ENCODE measurements around the gene RABGGTA. TPM values are rescaled to one million over a fixed set of nuclear protein-coding genes. Genes with fewer than 3 reads are reported as not detected.
"Not testable (repeated sequence)": the region's sequence is repeated elsewhere in the genome, so short reads cannot be mapped to it uniquely, and the experiment has no call there.

The RABGGTA gene
- polyA plus RNA-seq, 10 donors: 10.0 to 20.1 (median 13.3) TPM

DNA sequence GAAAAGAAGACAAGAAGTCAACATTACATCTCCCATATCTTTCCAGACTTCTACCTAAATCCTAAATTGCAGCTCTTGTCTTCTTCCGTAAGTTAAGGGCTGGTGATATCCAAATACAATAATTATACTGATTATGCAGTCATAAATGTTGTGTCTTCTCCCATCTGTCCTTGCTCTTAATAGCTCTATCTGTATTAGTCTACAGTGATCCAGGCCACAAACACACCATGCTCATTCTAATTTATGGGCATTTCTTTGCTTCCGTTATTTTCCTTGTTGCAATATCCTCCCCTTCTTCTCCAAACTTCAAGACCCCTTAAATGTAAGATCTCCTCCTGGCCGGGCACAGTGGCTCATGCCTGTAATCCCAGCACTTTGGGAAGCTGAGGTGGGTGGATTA is 51.9 kb downstream of the RABGGTA start:
- DNase-seq: no peak

DNA sequence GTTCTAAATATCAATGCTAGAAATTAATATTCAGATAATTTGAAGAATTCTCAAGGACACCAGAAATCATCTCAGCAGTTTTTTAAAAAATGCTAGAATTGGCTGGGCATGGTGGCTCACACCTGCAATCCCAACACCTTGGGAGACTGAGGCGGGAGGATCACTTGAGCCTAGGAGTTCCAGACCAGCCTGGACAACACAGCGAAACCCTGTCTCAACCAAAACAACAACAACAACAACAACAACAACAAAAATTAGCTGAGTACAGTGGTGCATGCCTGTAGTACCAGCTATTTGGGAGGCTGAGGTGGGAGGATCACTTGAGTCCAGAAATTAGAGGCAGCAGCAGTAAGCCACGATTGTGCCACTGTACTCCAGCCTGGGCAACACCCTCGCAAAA is 52.3 kb downstream of the RABGGTA start:
- DNase-seq: no peak

DNA sequence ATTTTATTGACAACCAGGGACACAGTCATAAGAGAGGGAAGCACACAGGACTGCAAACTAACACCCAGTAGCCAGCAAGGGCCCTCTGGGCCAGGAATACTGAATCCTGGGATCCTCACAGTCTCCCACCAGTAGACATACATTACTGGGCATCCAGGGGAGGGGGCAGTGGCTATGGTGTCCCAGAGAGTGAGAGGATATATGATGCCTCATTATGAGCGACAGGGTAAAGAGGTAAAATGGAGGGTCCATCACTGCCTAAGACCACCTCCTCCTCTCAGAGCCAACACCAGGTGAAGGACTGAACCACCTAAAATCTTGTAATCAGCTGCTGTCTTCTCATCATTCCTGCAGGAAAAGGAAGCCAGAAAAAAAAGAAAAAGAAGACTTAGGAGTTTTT is 54.5 kb downstream of the RABGGTA start:
- DNase-seq: not testable (repeated sequence)

- DNase-seq: no peak
Measured at GRCh38 chr14:24216345-24216699, 55.1 kb downstream of the RABGGTA start.

Other genes with a start within 250 kb of the RABGGTA start
- under 1 TPM; 0.09 to 0.50 (median 0.17) TPM for gene CARMIL3, start 219.6 kb downstream of the RABGGTA start, polyA plus RNA-seq (ENCODE audit: insufficient read length in 10 of 10)
- gene CPNE6, start 200.0 kb downstream of the RABGGTA start, polyA plus RNA-seq (ENCODE audit: insufficient read length in 10 of 10): under 1 TPM in 1 of 10 donors, not detected in 9; 0.07 TPM
- gene PCK2, start 177.3 kb downstream of the RABGGTA start, polyA plus RNA-seq (ENCODE audit: insufficient read length in 10 of 10): 1 to 10 TPM; 2.8 to 6.0 (median 3.5) TPM
- gene DCAF11, start 156.8 kb downstream of the RABGGTA start, polyA plus RNA-seq (ENCODE audit: insufficient read length in 10 of 10): 10 to 100 TPM; 35.0 to 45.0 (median 38.1) TPM
- gene NRL, start 156.6 kb downstream of the RABGGTA start, polyA plus RNA-seq (ENCODE audit: insufficient read length in 10 of 10): 1 to 10 TPM in 9 of 10 donors, under 1 TPM in 1; 0.98 to 1.6 (median 1.2) TPM
- gene FITM1, start 140.9 kb downstream of the RABGGTA start, polyA plus RNA-seq (ENCODE audit: insufficient read length in 10 of 10): 100 to 1,000 TPM in 8 of 10 donors, 10 to 100 TPM in 2; 68.5 to 142 (median 118) TPM
- 100 to 1,000 TPM in 8 of 10 donors, 10 to 100 TPM in 2; 96.2 to 122 (median 112) TPM for gene PSME1, start 135.4 kb downstream of the RABGGTA start, polyA plus RNA-seq (ENCODE audit: insufficient read length in 10 of 10)
- gene EMC9, start 130.0 kb downstream of the RABGGTA start, polyA plus RNA-seq (ENCODE audit: insufficient read length in 10 of 10): 10 to 100 TPM; 19.1 to 30.8 (median 26.9) TPM
- gene PSME2, start 125.0 kb downstream of the RABGGTA start, polyA plus RNA-seq (ENCODE audit: insufficient read length in 10 of 10): 10 to 100 TPM; 72.7 to 96.7 (median 84.4) TPM
- 10 to 100 TPM; 26.5 to 46.0 (median 33.1) TPM for gene RNF31, start 124.1 kb downstream of the RABGGTA start, polyA plus RNA-seq (ENCODE audit: insufficient read length in 10 of 10)
- 10 to 100 TPM; 23.8 to 36.0 (median 28.2) TPM for gene IRF9, start 110.3 kb downstream of the RABGGTA start, polyA plus RNA-seq (ENCODE audit: insufficient read length in 10 of 10)
- 10 to 100 TPM in 6 of 10 donors, 1 to 10 TPM in 4; 5.7 to 11.6 (median 10.7) TPM for gene REC8, start 99.5 kb downstream of the RABGGTA start, polyA plus RNA-seq (ENCODE audit: insufficient read length in 10 of 10)
- gene IPO4, start 82.8 kb downstream of the RABGGTA start, polyA plus RNA-seq (ENCODE audit: insufficient read length in 10 of 10): 10 to 100 TPM; 21.5 to 31.8 (median 26.6) TPM
- 10 to 100 TPM; 11.2 to 25.1 (median 17.6) TPM for gene TM9SF1, start 76.2 kb downstream of the RABGGTA start, polyA plus RNA-seq (ENCODE audit: insufficient read length in 10 of 10)
- 1 to 10 TPM; 1.8 to 8.7 (median 2.8) TPM for gene TSSK4, start 65.9 kb downstream of the RABGGTA start, polyA plus RNA-seq (ENCODE audit: insufficient read length in 10 of 10)
- gene CHMP4A, start 58.1 kb downstream of the RABGGTA start, polyA plus RNA-seq (ENCODE audit: insufficient read length in 10 of 10): 10 to 100 TPM; 26.0 to 44.1 (median 34.5) TPM
- 10 to 100 TPM in 1 of 10 donors, 1 to 10 TPM in 9; 6.1 to 10.2 (median 8.0) TPM for gene MDP1, start 55.5 kb downstream of the RABGGTA start, polyA plus RNA-seq (ENCODE audit: insufficient read length in 10 of 10)
- gene NEDD8, start 39.2 kb downstream of the RABGGTA start, polyA plus RNA-seq (ENCODE audit: insufficient read length in 10 of 10): 100 to 1,000 TPM; 168 to 226 (median 186) TPM
- 10 to 100 TPM; 41.5 to 57.6 (median 50.7) TPM for gene GMPR2, start 38.7 kb downstream of the RABGGTA start, polyA plus RNA-seq (ENCODE audit: insufficient read length in 10 of 10)
- gene TINF2, start 29.0 kb downstream of the RABGGTA start, polyA plus RNA-seq (ENCODE audit: insufficient read length in 10 of 10): 10 to 100 TPM; 33.5 to 43.0 (median 41.5) TPM
- 1 to 10 TPM in 7 of 10 donors, under 1 TPM in 3; 0.82 to 3.9 (median 1.3) TPM for gene TGM1, start 8.4 kb downstream of the RABGGTA start, polyA plus RNA-seq (ENCODE audit: insufficient read length in 10 of 10)
- gene DHRS1, start 28.2 kb upstream of the RABGGTA start, polyA plus RNA-seq (ENCODE audit: insufficient read length in 10 of 10): 10 to 100 TPM; 10.9 to 21.2 (median 17.0) TPM
- 10 to 100 TPM; 18.6 to 24.6 (median 20.0) TPM for gene NOP9, start 28.3 kb upstream of the RABGGTA start, polyA plus RNA-seq (ENCODE audit: insufficient read length in 10 of 10)
- gene CIDEB, start 36.4 kb upstream of the RABGGTA start, polyA plus RNA-seq (ENCODE audit: insufficient read length in 10 of 10): 10 to 100 TPM in 7 of 10 donors, 1 to 10 TPM in 3; 8.3 to 15.5 (median 12.0) TPM
- 1 to 10 TPM; 1.4 to 3.4 (median 2.7) TPM for gene LTB4R2, start 38.5 kb upstream of the RABGGTA start, polyA plus RNA-seq (ENCODE audit: insufficient read length in 10 of 10)
- gene LTB4R, start 39.9 kb upstream of the RABGGTA start, polyA plus RNA-seq (ENCODE audit: insufficient read length in 10 of 10): 1 to 10 TPM; 2.2 to 6.7 (median 3.6) TPM
- gene ADCY4, start 63.5 kb upstream of the RABGGTA start, polyA plus RNA-seq (ENCODE audit: insufficient read length in 10 of 10): 10 to 100 TPM in 6 of 10 donors, 1 to 10 TPM in 4; 8.5 to 23.7 (median 14.3) TPM
- 1 to 10 TPM in 8 of 10 donors, under 1 TPM in 2; 0.78 to 2.3 (median 1.8) TPM for gene RIPK3, start 68.4 kb upstream of the RABGGTA start, polyA plus RNA-seq (ENCODE audit: insufficient read length in 10 of 10)
- gene NFATC4, start 96.6 kb upstream of the RABGGTA start, polyA plus RNA-seq (ENCODE audit: insufficient read length in 10 of 10): 10 to 100 TPM; 34.0 to 69.3 (median 44.5) TPM
- 10 to 100 TPM; 23.9 to 40.6 (median 29.1) TPM for gene NYNRIN, start 127.4 kb upstream of the RABGGTA start, polyA plus RNA-seq (ENCODE audit: insufficient read length in 10 of 10)
- 1 to 10 TPM; 1.4 to 3.4 (median 2.0) TPM for gene CBLN3, start 158.1 kb upstream of the RABGGTA start, polyA plus RNA-seq (ENCODE audit: insufficient read length in 10 of 10)
- gene KHNYN, start 158.4 kb upstream of the RABGGTA start, polyA plus RNA-seq (ENCODE audit: insufficient read length in 10 of 10): 10 to 100 TPM; 29.0 to 41.0 (median 34.7) TPM
- gene SDR39U1, start 171.2 kb upstream of the RABGGTA start, polyA plus RNA-seq (ENCODE audit: insufficient read length in 10 of 10): 10 to 100 TPM; 36.4 to 55.6 (median 47.6) TPM
- gene CMA1, start 236.7 kb upstream of the RABGGTA start, polyA plus RNA-seq (ENCODE audit: insufficient read length in 10 of 10): under 1 TPM in 2 of 10 donors, not detected in 8; 0.14 to 0.34 TPM

Data from muscle of back (tissue), 11 donors.